Ectodermal cell (in vitro differentiated cells): ENCODE results near the gene GALR3.

Source experiments
- H3K27ac ChIP-seq: 2 replicates; pipeline ENCODE4 v1.7.0; 2013; ENCODE audit warnings: mild to moderate bottlenecking, low read depth, low read length; ENCODE audit not compliant: insufficient read depth, poor library complexity, severe bottlenecking
- H3K27me3 ChIP-seq: 2 replicates; pipeline ENCODE4 v1.7.0; 2013; ENCODE audit warnings: mild to moderate bottlenecking, low read length; ENCODE audit not compliant: insufficient read depth, control insufficient read depth, poor library complexity, severe bottlenecking
- H3K36me3 ChIP-seq: one replicate; pipeline ENCODE4 v1.7.0; 2013; ENCODE audit warnings: low read length; ENCODE audit not compliant: control insufficient read depth, insufficient read depth
- H3K4me1 ChIP-seq: one replicate; pipeline ENCODE4 v1.7.0; 2013; ENCODE audit warnings: low read length; ENCODE audit not compliant: control insufficient read depth, insufficient read depth
- H3K4me3 ChIP-seq: 2 replicates; pipeline ENCODE4 v1.7.0; 2013; ENCODE audit warnings: low read depth, low read length, control low read depth; ENCODE audit not compliant: insufficient read depth
- H3K9me3 ChIP-seq: 2 replicates; pipeline ENCODE4 v1.7.0; 2013; ENCODE audit warnings: mild to moderate bottlenecking, low read length, moderate library complexity; ENCODE audit not compliant: control insufficient read depth
- WGBS, 2 experiments: methylation state at CpG; one replicate each; pipeline ENCODE4 v1.1.7; 2013; ENCODE audit warnings: missing lambda C conversion rate in 2 of 2; 5-methylcytosine and 5-hydroxymethylcytosine counted together

GALR3 gene

GRCh38 chr22:37846433-37846832 is 23.3 kb downstream of the GALR3 start:
- H3K27ac ChIP-seq, result no peak overlapping the region
- 93 to 96% methylated on average over 2 of the region's 2 CpGs for WGBS, 2 experiments
- H3K4me3 ChIP-seq, result no peak overlapping the region
- no peaks in the 10 kb centered on the region for H3K9me3 ChIP-seq
- H3K36me3 ChIP-seq, result peaks cover 5% of the 10 kb centered on the region
- no peaks in the 10 kb centered on the region for H3K27me3 ChIP-seq
- H3K4me1 ChIP-seq, result no peaks in the 10 kb centered on the region

- H3K4me1 ChIP-seq, result no peaks in the 10 kb centered on the region
- H3K27ac ChIP-seq, result peak overlapping the region; percentile 67
- WGBS, 2 experiments, result 39 to 41% methylated on average over 27 of the region's 27 CpGs
Measured at GRCh38 chr22:37848587-37849088, 25.5 kb downstream of the GALR3 start.

GRCh38 chr22:37849089-37849751 is 26.0 kb downstream of the GALR3 start, which contains the start of gene EIF3L:
Gene EIF3L (plus strand): TSS chr22:37849419. CDS start chr22:37849450, 31 bp downstream.
- 1% methylated on average over 49 of the region's 49 CpGs for WGBS, 2 experiments
- Histone ChIP-seq H3K4me3 (peak within 1 kb of the TSS; percentile 96), H3K4me1 (no peaks in the 10 kb centered on the region), H3K27ac (peak within 1 kb of the TSS; percentile 67), H3K27me3 (no peaks in the 10 kb centered on the region), H3K9me3 (no peaks in the 10 kb centered on the region), H3K36me3 (peaks cover 26% of the 10 kb centered on the region)

More at GRCh38 chr22:37848587-37849088, 25.5 kb downstream of the GALR3 start:
- Histone ChIP-seq H3K4me3 (peak overlapping the region; percentile 96), H3K9me3 (no peaks in the 10 kb centered on the region), H3K27me3 (no peaks in the 10 kb centered on the region), H3K36me3 (peaks cover 20% of the 10 kb centered on the region)

GRCh38 chr22:37850801-37851200 is 27.6 kb downstream of the GALR3 start:
- peaks cover 38% of the 10 kb centered on the region for H3K36me3 ChIP-seq
- no peaks in the 10 kb centered on the region for H3K27me3 ChIP-seq
- H3K9me3 ChIP-seq, result no peaks in the 10 kb centered on the region
- no peaks in the 10 kb centered on the region for H3K4me1 ChIP-seq
- H3K4me3 ChIP-seq, result no peak overlapping the region
- 94 to 96% methylated on average over 4 of the region's 4 CpGs for WGBS, 2 experiments
- H3K27ac ChIP-seq, result no peak overlapping the region

GRCh38 chr22:37852418-37852817 is 29.2 kb downstream of the GALR3 start:
- 97 to 98% methylated on average over 5 of the region's 5 CpGs for WGBS, 2 experiments
- H3K36me3 ChIP-seq, result peaks cover 45% of the 10 kb centered on the region

GRCh38 chr22:37854946-37855345 is 31.8 kb downstream of the GALR3 start:
- H3K27me3 ChIP-seq, result no peaks in the 10 kb centered on the region
- H3K4me1 ChIP-seq, result no peaks in the 10 kb centered on the region
- H3K36me3 ChIP-seq, result peaks cover 59% of the 10 kb centered on the region
- 97 to 100% methylated on average over 2 of the region's 2 CpGs for WGBS, 2 experiments
- H3K4me3 ChIP-seq, result no peak overlapping the region
- no peak overlapping the region for H3K27ac ChIP-seq
- no peaks in the 10 kb centered on the region for H3K9me3 ChIP-seq

More at GRCh38 chr22:37852418-37852817, 29.2 kb downstream of the GALR3 start:
- H3K4me1 ChIP-seq, result no peaks in the 10 kb centered on the region
- H3K27ac ChIP-seq, result no peak overlapping the region
- H3K27me3 ChIP-seq, result no peaks in the 10 kb centered on the region
- H3K9me3 ChIP-seq, result no peaks in the 10 kb centered on the region
- H3K4me3 ChIP-seq, result no peak overlapping the region

GRCh38 chr22:37855462-37855861 is 32.3 kb downstream of the GALR3 start:
- Histone ChIP-seq H3K36me3 (peaks cover 64% of the 10 kb centered on the region), H3K4me3 (no peak overlapping the region), H3K9me3 (no peaks in the 10 kb centered on the region), H3K27me3 (no peaks in the 10 kb centered on the region), H3K27ac (no peak overlapping the region), H3K4me1 (no peaks in the 10 kb centered on the region)
- WGBS, 2 experiments, result 97% methylated on average over 2 of the region's 2 CpGs

GRCh38 chr22:37860796-37861421 is 37.7 kb downstream of the GALR3 start:
- Histone ChIP-seq H3K36me3 (peaks cover 62% of the 10 kb centered on the region), H3K27me3 (no peaks in the 10 kb centered on the region), H3K9me3 (no peaks in the 10 kb centered on the region), H3K4me3 (no peak overlapping the region), H3K27ac (no peak overlapping the region), H3K4me1 (no peaks in the 10 kb centered on the region)
- WGBS, 2 experiments, result 94 to 96% methylated on average over 6 to 7 of the region's 7 CpGs

- Histone ChIP-seq H3K27me3 (no peaks in the 10 kb centered on the region), H3K36me3 (peaks cover 67% of the 10 kb centered on the region), H3K9me3 (no peaks in the 10 kb centered on the region), H3K4me1 (no peaks in the 10 kb centered on the region), H3K4me3 (no peak overlapping the region), H3K27ac (no peak overlapping the region)
- WGBS, 2 experiments, result 92% methylated on average over 7 of the region's 7 CpGs
Measured at GRCh38 chr22:37862570-37863325, 39.6 kb downstream of the GALR3 start.

GRCh38 chr22:37865510-37865909 is 42.3 kb downstream of the GALR3 start:
- WGBS, 2 experiments, result 97 to 98% methylated on average over 5 to 6 of the region's 6 CpGs
- no peak overlapping the region for H3K4me3 ChIP-seq
- no peaks in the 10 kb centered on the region for H3K4me1 ChIP-seq
- no peak overlapping the region for H3K27ac ChIP-seq
- no peaks in the 10 kb centered on the region for H3K27me3 ChIP-seq
- no peaks in the 10 kb centered on the region for H3K9me3 ChIP-seq
- peaks cover 67% of the 10 kb centered on the region for H3K36me3 ChIP-seq
